HepG2 (cell line): ENCODE measurements around the gene GOLPH3.

Source experiments
- CTCF ChIP-seq: sonication (generic); formaldehyde crosslinking; IDR thresholded peaks from 2 replicates; pipeline ENCODE4 v1.5.0; 2020; ENCODE audit warnings: mild to moderate bottlenecking, missing genetic modification reagents, moderate library complexity
- FOXM1 ChIP-seq: sonication (generic); formaldehyde crosslinking; IDR thresholded peaks from 2 replicates; pipeline ENCODE4 v1.5.0; 2020; ENCODE audit warnings: missing genetic modification reagents
- HMGXB4 ChIP-seq, 2 experiments: sonication (generic) in 1 of 2; formaldehyde crosslinking in 1 of 2; IDR thresholded peaks; 2 replicates each; pipeline versions ENCODE4 v1.4.0 to v1.6.1; 2018 to 2020; ENCODE audit warnings: missing genetic modification reagents in 2 of 2, borderline replicate concordance in 1 of 2, low read depth in 1 of 2, mild to moderate bottlenecking in 1 of 2, missing biosample characterization in 1 of 2
- MYPOP ChIP-seq: sonication (generic); formaldehyde crosslinking; IDR thresholded peaks from 2 replicates; pipeline ENCODE4 v1.8.1; 2023; ENCODE audit warnings: mild to moderate bottlenecking, moderate library complexity, missing genetic modification reagents
- POLR2AphosphoS5 ChIP-seq: IDR thresholded peaks from 2 replicates; pipeline ENCODE4 v1.6.1; 2012; ENCODE audit warnings: low read depth, low read length
- SKIL ChIP-seq: sonication (generic); formaldehyde crosslinking; IDR thresholded peaks from 2 replicates; pipeline ENCODE4 v1.8.0; 2022; ENCODE audit warnings: missing genetic modification reagents, mild to moderate bottlenecking, moderate library complexity, borderline replicate concordance
- TRIM24 ChIP-seq: sonication (generic); formaldehyde crosslinking; IDR thresholded peaks from 2 replicates; pipeline ENCODE4 v1.8.0; 2022; ENCODE audit warnings: mild to moderate bottlenecking, missing genetic modification reagents
- ZNF816 ChIP-seq: sonication (generic); formaldehyde crosslinking; IDR thresholded peaks from 2 replicates; pipeline ENCODE4 v1.8.0; 2022; ENCODE audit warnings: missing genetic modification reagents, mild to moderate bottlenecking, borderline replicate concordance

- TF ChIP-seq MYPOP (CRISPR knock-in tag) (no peak), SKIL (CRISPR knock-in tag) (no peak), HMGXB4 (CRISPR knock-in tag; IDR thresholded peaks at IDR 0.05; ENCODE audit: borderline replicate concordance in 1 of 2, low read depth in 1 of 2) (no peak), TRIM24 (no peak), POLR2AphosphoS5 (no peak), FOXM1 (no peak), CTCF (CRISPR knock-in tag) (no peak), ZNF816 (CRISPR knock-in tag) (no peak)
Measured at GRCh38 chr5:32165597-32165996, 8.5 kb downstream of the GOLPH3 start.
